ENCODE data around the gene FAM168A.

FAM168A gene

DNA sequence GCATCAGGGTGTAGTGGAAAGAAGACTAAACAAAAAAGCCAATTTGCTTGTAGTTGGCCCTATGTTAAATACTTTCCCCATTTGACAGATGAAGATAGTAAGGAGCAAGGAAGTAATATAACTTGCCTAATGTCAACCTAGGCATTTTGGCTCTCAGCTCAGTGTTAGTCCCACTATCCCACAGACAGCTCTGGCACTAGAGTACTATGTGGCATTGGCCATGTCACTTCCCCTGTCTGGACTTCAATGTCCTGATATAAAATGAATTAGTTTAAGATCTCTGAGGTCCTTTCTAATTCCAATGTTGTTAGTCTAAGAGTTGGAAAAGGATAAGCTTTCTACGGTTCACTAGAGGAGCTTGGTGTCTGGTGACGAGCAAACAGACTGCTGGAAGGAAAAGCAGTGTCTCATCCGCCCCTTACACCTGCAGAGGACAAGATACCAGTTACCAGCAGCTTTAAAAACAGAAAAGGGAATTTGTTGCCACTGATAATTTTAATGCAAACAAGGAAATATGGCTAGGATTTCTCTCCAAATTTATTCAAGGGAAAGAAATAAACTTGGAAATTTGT, 129.2 kb downstream of the FAM168A start:
- DNase-seq (ENCODE audit: extremely low spot score): no peak
- ChIA-PET CTCF (interaction anchor here (1.0 to 3.6 kb wide), 5 partner anchors 11 to 232 kb away, joined by 3 to 19 read pairs (median 3); no protein-coding TSS in a partner anchor), POLR2A (no interaction called here)

DNA sequence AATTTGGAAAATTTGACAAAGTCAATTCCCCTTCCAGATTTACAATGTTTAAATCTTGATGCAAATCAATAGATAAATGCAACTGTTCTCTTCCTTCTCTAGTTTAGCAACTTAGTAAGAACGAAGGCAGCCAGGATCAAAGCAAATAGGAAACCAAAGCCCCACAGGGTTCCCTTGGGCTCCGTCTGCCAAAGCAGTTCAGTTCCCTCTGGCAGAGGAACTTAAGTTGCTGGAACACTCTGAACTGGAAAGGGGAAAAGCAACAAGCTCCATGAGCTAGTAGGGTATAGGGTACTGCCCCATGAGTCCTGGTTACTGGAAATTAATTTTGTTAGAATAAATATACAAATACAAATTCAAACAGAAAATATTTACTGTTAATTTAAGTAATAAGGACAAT, 130.4 kb downstream of the FAM168A start:
- DNase-seq (ENCODE audit: extremely low spot score): no peak
- TF ChIP-seq, protein P1, sequence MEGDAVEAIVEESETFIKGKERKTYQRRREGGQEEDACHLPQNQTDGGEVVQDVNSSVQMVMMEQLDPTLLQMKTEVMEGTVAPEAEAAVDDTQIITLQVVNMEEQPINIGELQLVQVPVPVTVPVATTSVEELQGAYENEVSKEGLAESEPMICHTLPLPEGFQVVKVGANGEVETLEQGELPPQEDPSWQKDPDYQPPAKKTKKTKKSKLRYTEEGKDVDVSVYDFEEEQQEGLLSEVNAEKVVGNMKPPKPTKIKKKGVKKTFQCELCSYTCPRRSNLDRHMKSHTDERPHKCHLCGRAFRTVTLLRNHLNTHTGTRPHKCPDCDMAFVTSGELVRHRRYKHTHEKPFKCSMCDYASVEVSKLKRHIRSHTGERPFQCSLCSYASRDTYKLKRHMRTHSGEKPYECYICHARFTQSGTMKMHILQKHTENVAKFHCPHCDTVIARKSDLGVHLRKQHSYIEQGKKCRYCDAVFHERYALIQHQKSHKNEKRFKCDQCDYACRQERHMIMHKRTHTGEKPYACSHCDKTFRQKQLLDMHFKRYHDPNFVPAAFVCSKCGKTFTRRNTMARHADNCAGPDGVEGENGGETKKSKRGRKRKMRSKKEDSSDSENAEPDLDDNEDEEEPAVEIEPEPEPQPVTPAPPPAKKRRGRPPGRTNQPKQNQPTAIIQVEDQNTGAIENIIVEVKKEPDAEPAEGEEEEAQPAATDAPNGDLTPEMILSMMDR (IDR thresholded peaks at IDR 0.05; ENCODE audit: control extremely low read depth, extremely low read depth, low read depth, missing control alignments): no peak
- ChIA-PET POLR2A (no interaction called here), CTCF (interaction anchor here (1.0 to 3.6 kb wide), 3 partner anchors 10 to 158 kb away, joined by 3 to 19 read pairs (median 5); no protein-coding TSS in a partner anchor)

More for the DNA sequence above, 129.2 kb downstream of the FAM168A start:
- TF ChIP-seq, protein P1 (IDR thresholded peaks at IDR 0.05; ENCODE audit: control extremely low read depth, extremely low read depth, low read depth, missing control alignments): no peak

DNA sequence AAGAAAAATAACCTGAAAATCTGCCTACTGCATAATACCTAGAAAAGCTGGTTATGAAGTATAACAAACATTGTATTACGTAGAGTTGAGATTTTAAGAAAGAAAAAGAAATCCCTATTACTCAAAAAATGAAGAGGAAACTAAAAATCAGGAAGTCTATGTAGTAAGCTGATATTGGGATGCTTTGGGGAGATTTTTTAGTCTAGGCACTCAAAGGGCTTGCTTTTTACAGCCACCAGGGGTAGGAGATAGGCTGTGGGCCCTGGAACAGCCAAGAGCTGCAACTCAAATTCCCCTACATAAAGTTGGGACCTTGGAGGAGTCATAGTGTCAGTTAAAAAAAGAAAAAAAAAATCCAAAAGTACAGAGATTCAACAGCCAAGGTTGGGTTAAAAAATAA, 131.3 kb downstream of the FAM168A start:
- DNase-seq (ENCODE audit: extremely low spot score): no peak
- POLR2A ChIA-PET: no interaction called here
- TF ChIP-seq, protein P1 (IDR thresholded peaks at IDR 0.05; ENCODE audit: control extremely low read depth, extremely low read depth, low read depth, missing control alignments): no peak
- CTCF ChIA-PET: interaction anchor here (1.1 to 4.5 kb wide), 7 partner anchors 9 to 99 kb away, joined by 3 to 22 read pairs (median 3); no protein-coding TSS in a partner anchor

DNA sequence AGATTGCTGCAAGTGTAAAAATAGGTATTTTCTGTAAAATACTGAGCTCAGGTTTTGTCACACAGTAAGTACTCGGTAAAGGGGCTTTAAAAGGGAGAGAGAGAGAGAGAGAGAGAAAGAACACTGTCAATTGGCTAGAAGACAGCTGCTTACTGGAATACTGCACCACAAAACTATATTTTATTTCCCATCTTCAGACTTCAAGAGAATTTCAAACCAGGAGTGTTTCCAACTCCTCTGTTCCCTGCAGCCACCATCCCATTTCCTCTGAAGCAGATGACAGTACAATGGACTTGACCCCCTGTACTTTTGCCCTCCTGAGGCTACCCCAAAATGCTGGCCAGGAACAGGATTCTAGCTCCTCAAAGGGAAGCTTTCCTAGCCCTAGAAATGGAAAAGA, 132.0 kb downstream of the FAM168A start:
- no peak for DNase-seq (ENCODE audit: extremely low spot score)
- POLR2A ChIA-PET: no interaction called here
- TF ChIP-seq, protein P1 (IDR thresholded peaks at IDR 0.05; ENCODE audit: control extremely low read depth, extremely low read depth, low read depth, missing control alignments): no peak
- CTCF ChIA-PET: interaction anchor here (0.7 to 4.5 kb wide), 9 partner anchors 8 to 100 kb away, joined by 3 to 22 read pairs (median 4); no protein-coding TSS in a partner anchor

DNA sequence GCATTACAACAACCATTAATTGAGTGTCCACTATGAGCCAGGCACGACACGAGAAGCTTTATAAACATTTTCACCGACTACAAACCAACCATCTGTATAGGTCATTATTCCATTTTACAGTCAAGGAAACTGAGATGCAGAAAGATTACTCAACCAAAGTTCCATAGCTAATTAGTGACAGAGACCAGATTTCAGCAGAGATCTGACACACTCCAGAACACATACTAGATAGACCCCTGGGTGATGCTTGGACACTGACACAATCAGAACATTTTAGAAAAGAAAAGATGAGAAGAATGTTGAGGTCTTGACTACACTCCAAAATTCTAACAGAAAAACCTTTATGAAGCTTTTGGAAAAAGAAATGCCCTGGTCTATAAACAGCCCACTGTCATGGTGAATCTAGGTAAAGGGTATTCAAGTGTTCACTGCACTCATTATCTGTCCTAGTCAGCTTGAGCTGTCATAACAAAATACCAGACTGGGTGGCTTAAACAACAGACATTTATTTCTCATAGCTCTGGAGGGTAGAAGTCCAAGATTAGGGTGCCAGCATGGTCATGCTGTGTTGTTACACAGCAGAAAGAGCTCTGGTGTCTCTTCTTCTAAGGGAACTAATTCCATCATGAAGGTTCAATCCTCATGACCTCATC, 132.8 kb downstream of the FAM168A start:
- TF ChIP-seq, protein P1 (IDR thresholded peaks at IDR 0.05; ENCODE audit: control extremely low read depth, extremely low read depth, low read depth, missing control alignments): no peak
- DNase-seq (ENCODE audit: extremely low spot score): no peak
- ChIA-PET CTCF (interaction anchor here (1.2 to 4.5 kb wide), 6 partner anchors 11 to 100 kb away, joined by 3 to 22 read pairs (median 6); no protein-coding TSS in a partner anchor), POLR2A (no interaction called here)

DNA sequence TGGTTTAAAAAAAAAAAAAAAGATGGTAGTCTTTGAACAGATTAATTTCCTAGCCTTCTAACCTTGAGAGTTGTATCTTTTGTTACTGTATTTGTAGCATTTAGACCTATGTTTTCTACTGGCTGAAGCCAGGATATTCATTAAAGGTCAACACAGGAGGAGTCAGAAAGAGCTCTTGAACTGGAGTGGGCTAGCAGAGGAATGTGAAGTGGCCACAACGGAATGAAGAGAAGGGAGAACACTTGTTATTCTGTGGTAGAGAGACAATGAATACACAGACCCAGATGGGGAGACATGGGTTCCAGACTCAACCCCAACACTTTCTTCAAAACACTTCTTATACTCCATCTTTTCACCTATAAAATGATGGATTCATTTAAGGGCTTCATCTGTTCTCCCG, 133.6 kb downstream of the FAM168A start:
- CTCF ChIA-PET: interaction anchor here (1.2 to 4.5 kb wide), 4 partner anchors 12 to 47 kb away, joined by 5 to 22 read pairs (median 8); no protein-coding TSS in a partner anchor
- POLR2A ChIA-PET: no interaction called here
- TF ChIP-seq, protein P1 (IDR thresholded peaks at IDR 0.05; ENCODE audit: control extremely low read depth, extremely low read depth, low read depth, missing control alignments): no peak
- DNase-seq (ENCODE audit: extremely low spot score): no peak

All from GM10248 (cell line).